SU-DHL-6 (cell line): ENCODE data around the gene TMEM271.

ENCODE experiments used
- CTCF ChIP-seq: fragments of 200-600 bp; sonication (generic); IDR thresholded peaks from one replicate; pipeline ENCODE4 v1.5.1; 2017; ENCODE audit warnings: antibody characterized with exemption, mild to moderate bottlenecking, low read length, moderate library complexity; ENCODE audit not compliant: insufficient read depth, poor library complexity, severe bottlenecking
- EZH2phosphoT487 ChIP-seq: fragments of 200-600 bp; sonication (generic), shearing (Covaris generic); conservative IDR thresholded peaks from 2 replicates; pipeline ENCODE4 v1.6.1; 2018; ENCODE audit warnings: mild to moderate bottlenecking, antibody characterized with exemption, low read length, moderate library complexity, mixed read lengths

- TF ChIP-seq CTCF (no peak), EZH2phosphoT487 (no peak)
Measured at GRCh38 chr4:592825-593520, 16.9 kb upstream of the TMEM271 start.
